Hepatocyte (in vitro differentiated cells): ENCODE measurements around the gene TMED6. TPM values are rescaled to one million over a fixed set of nuclear protein-coding genes. Genes with fewer than 3 reads are reported as not detected.
"Not testable (repeated sequence)": the region's sequence is repeated elsewhere in the genome, so short reads cannot be mapped to it uniquely, and the experiment has no call there.

Experiments used
- DNase-seq: peaks from one replicate; pipeline ENCODE4 v3.0.0-alpha.2; 2016; ENCODE audit warnings: low spot score
- H2AFZ ChIP-seq: fragments of 200-600 bp; sonication (generic); 2 replicates; pipeline ENCODE4 v1.6.0; 2016; ENCODE audit warnings: antibody characterized with exemption, mild to moderate bottlenecking
- H3K27ac ChIP-seq: fragments of 200-600 bp; sonication (generic); 2 replicates; pipeline ENCODE4 v1.5.1; 2016; ENCODE audit warnings: mild to moderate bottlenecking
- H3K27me3 ChIP-seq: fragments of 200-600 bp; sonication (generic); 2 replicates; pipeline ENCODE4 v1.6.1; 2016
- H3K36me3 ChIP-seq: fragments of 200-600 bp; sonication (generic); replicated peaks from 2 replicates; pipeline ENCODE4 v1.5.1; 2016; ENCODE audit warnings: low read depth; ENCODE audit not compliant: insufficient read depth
- H3K4me1 ChIP-seq: fragments of 200-600 bp; sonication (generic); 2 replicates; pipeline ENCODE4 v1.5.1; 2016; ENCODE audit warnings: mild to moderate bottlenecking, moderate library complexity; ENCODE audit not compliant: insufficient read depth
- H3K4me2 ChIP-seq: fragments of 200-600 bp; sonication (generic); 2 replicates; pipeline ENCODE4 v1.6.0; 2016
- H3K4me3 ChIP-seq: fragments of 200-600 bp; sonication (generic); 2 replicates; pipeline ENCODE4 v1.5.1; 2016; ENCODE audit warnings: mild to moderate bottlenecking
- H3K79me2 ChIP-seq: fragments of 200-600 bp; sonication (generic); 2 replicates; pipeline ENCODE4 v1.6.0; 2017; ENCODE audit warnings: mild to moderate bottlenecking
- H3K9me2 ChIP-seq: fragments of 200-600 bp; sonication (generic); replicated peaks from 2 replicates; pipeline ENCODE4 v1.6.0; 2017; ENCODE audit warnings: mild to moderate bottlenecking; ENCODE audit not compliant: insufficient read depth
- H3K9me3 ChIP-seq: fragments of 200-600 bp; sonication (generic); 2 replicates; pipeline ENCODE4 v1.5.1; 2016; ENCODE audit warnings: low read depth, mild to moderate bottlenecking
- H4K20me1 ChIP-seq: fragments of 200-600 bp; sonication (generic); 2 replicates; pipeline ENCODE4 v1.6.0; 2016; ENCODE audit warnings: mild to moderate bottlenecking; ENCODE audit not compliant: insufficient read depth, poor library complexity, severe bottlenecking
- EZH2 ChIP-seq: fragments of 200-600 bp; sonication (generic); IDR thresholded peaks from 2 replicates; pipeline ENCODE4 v1.6.1; 2016; ENCODE audit warnings: antibody characterized with exemption, mild to moderate bottlenecking, borderline replicate concordance
- EZH2phosphoT487 ChIP-seq: fragments of 200-600 bp; sonication (generic); IDR thresholded peaks from one replicate; pipeline ENCODE4 v1.6.1; 2018; ENCODE audit warnings: antibody characterized with exemption, mild to moderate bottlenecking, low read depth, moderate library complexity; ENCODE audit not compliant: unreplicated experiment, severe bottlenecking
- WGBS: methylation state at CpG from one replicate; pipeline ENCODE4 v1.1.6; 2016; ENCODE audit warnings: low lambda C conversion rate; ENCODE audit errors: missing lambda C conversion rate; 5-methylcytosine and 5-hydroxymethylcytosine counted together
- polyA plus RNA-seq: library from polyadenylated mRNA; unstranded; fragments of >200 nt; fragmentation: Nextera tagmentation; extraction: Ambion mirVana; gene quantifications from 2 replicates; pipeline ENCODE4 v1.2.1, GENCODE V29; 2016
- total RNA-seq: library from RNA; depleted of rRNA; stranded (reverse); fragments of >200 nt; gene quantifications from 2 replicates; pipeline ENCODE4 v1.2.3, GENCODE V29; 2014
- TF ChIP-seq, protein P1 (sequence below): fragments of 200-600 bp; sonication (generic); IDR thresholded peaks from 2 replicates; pipeline ENCODE4 v1.5.1; 2016; ENCODE audit warnings: antibody characterized with exemption, mild to moderate bottlenecking; ENCODE audit not compliant: poor library complexity

TMED6 gene
- total and polyA plus RNA-seq, 2 experiments from 2014 or later = 1.9 to 4.3 TPM

- no peaks in the 10 kb centered on the region for H3K4me1 ChIP-seq
- WGBS = 84% methylated on average over 1 of the region's 1 CpG
Observed at GRCh38 chr16:69301187-69301586, 50.4 kb downstream of the TMED6 start.

DNA sequence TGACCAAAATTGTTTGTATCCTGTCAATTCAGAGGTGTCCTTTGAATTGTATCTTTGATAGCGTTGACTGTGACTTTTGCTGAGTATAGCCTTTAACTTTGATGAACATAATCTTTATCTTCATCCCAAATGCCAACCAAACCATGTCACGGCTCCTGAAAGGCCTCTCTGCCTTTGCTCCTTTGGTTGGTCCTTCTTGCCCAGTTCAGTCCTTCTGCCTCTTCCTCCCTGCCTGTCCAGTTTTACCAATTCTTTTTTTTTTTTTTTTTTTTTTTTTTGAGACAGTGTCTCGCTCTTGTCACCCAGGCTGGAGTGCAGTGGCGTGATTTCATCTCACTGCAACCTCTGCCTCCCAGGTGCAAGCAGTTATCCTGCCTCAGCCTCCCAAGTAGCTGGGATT lies 53.3 kb downstream of the TMED6 start:
- Histone ChIP-seq H3K4me1 (no peaks in the 10 kb centered on the region), H3K9me2 (no peaks in the 10 kb centered on the region), H2AFZ (no peak overlapping the region), H3K27ac (no peak overlapping the region), H3K79me2 (no peaks in the 10 kb centered on the region), H3K9me3 (no peaks in the 10 kb centered on the region), H3K4me3 (no peak overlapping the region), H4K20me1 (no peaks in the 10 kb centered on the region), H3K27me3 (no peaks in the 10 kb centered on the region), H3K36me3 (no peaks in the 10 kb centered on the region), H3K4me2 (no peak overlapping the region)
- DNase-seq = no peak
- WGBS = 99% methylated on average over 3 of the region's 4 CpGs
- TF ChIP-seq, protein P1, sequence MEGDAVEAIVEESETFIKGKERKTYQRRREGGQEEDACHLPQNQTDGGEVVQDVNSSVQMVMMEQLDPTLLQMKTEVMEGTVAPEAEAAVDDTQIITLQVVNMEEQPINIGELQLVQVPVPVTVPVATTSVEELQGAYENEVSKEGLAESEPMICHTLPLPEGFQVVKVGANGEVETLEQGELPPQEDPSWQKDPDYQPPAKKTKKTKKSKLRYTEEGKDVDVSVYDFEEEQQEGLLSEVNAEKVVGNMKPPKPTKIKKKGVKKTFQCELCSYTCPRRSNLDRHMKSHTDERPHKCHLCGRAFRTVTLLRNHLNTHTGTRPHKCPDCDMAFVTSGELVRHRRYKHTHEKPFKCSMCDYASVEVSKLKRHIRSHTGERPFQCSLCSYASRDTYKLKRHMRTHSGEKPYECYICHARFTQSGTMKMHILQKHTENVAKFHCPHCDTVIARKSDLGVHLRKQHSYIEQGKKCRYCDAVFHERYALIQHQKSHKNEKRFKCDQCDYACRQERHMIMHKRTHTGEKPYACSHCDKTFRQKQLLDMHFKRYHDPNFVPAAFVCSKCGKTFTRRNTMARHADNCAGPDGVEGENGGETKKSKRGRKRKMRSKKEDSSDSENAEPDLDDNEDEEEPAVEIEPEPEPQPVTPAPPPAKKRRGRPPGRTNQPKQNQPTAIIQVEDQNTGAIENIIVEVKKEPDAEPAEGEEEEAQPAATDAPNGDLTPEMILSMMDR = no peak
- TF ChIP-seq EZH2 (no peak), EZH2phosphoT487 (no peak)

More at GRCh38 chr16:69301187-69301586, 50.4 kb downstream of the TMED6 start:
- Histone ChIP-seq H3K79me2 (no peaks in the 10 kb centered on the region), H3K27ac (no peak overlapping the region), H3K36me3 (no peaks in the 10 kb centered on the region), H3K9me3 (no peaks in the 10 kb centered on the region), H2AFZ (no peak overlapping the region), H3K4me2 (no peak overlapping the region), H3K4me3 (no peak overlapping the region), H3K9me2 (no peaks in the 10 kb centered on the region), H4K20me1 (no peaks in the 10 kb centered on the region), H3K27me3 (no peaks in the 10 kb centered on the region)
- TF ChIP-seq EZH2 (no peak), EZH2phosphoT487 (no peak)
- TF ChIP-seq, protein P1 = no peak
- DNase-seq = no peak

DNA sequence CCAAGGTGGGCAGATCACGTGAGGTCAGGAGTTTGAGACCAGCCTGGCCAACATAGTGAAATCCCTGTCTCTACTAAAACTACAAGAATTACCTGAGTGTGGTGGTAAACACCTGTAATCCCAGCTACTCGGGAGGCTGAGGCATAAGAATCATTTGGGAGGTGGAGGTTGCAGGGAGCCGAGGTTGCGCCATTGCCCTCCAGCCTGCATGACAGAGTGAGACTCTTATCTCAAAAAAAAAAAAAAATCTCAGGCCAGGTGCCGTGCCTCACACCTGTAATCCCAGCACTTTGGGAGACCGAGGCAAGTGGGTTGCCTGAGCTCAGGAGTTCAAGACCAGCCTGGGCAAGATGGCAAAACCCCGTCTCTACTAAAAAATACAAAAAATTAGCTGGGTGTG lies 54.8 kb downstream of the TMED6 start:
- not testable (repeated sequence) for H3K4me3 ChIP-seq, H3K36me3 ChIP-seq
- WGBS = 96% methylated on average over 7 of the region's 7 CpGs

DNA sequence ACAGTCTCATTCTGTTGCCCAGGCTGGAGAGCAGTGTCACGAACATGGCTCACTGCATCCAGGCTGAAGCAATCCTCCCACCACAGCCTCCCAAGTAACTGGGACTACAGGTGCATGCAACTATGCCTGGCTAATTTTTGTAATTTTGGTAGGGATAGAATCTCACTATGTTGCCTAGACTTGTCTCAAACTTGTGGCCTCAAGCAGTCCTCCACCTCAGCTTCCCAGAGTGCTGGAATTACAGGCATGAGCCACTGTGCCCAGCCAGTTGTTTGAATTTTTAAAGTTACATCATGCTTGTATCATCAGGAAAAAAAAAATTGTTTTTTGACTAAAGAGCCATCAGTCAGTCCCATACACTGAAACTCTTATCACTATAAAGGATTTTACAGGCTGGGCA lies 57.5 kb downstream of the TMED6 start:
- H2AFZ ChIP-seq = no peak overlapping the region
- no peaks in the 10 kb centered on the region for H4K20me1 ChIP-seq
- no peak overlapping the region for H3K4me2 ChIP-seq
- no peak for DNase-seq
- no peak overlapping the region for H3K4me3 ChIP-seq
- no peaks in the 10 kb centered on the region for H3K36me3 ChIP-seq
- H3K9me3 ChIP-seq = no peaks in the 10 kb centered on the region
- H3K9me2 ChIP-seq = no peaks in the 10 kb centered on the region
- 100% methylated on average over 1 of the region's 1 CpG for WGBS
- H3K79me2 ChIP-seq = no peaks in the 10 kb centered on the region
- TF ChIP-seq EZH2 = no peak
- TF ChIP-seq EZH2phosphoT487 = no peak
- TF ChIP-seq, protein P1 = no peak
- no peaks in the 10 kb centered on the region for H3K27me3 ChIP-seq
- no peaks in the 10 kb centered on the region for H3K4me1 ChIP-seq
- no peak overlapping the region for H3K27ac ChIP-seq

More for the DNA sequence above, 54.8 kb downstream of the TMED6 start:
- not testable (repeated sequence) for H3K4me2 ChIP-seq, H3K4me1 ChIP-seq, H2AFZ ChIP-seq, H3K9me3 ChIP-seq, H3K27me3 ChIP-seq, DNase-seq, H4K20me1 ChIP-seq, H3K27ac ChIP-seq, H3K79me2 ChIP-seq, H3K9me2 ChIP-seq
